Breast epithelium (tissue), 3 donors: Measurements from ENCODE around the gene ISG20.

Source experiments
- CTCF ChIP-seq, 3 donors: fragments of 450-650 bp; IDR thresholded peaks; one replicate each; pipeline ENCODE4 v1.5.1; 2016 to 2017; ENCODE audit warnings: antibody characterized with exemption in 3 of 3, mild to moderate bottlenecking in 3 of 3, moderate library complexity in 3 of 3
- POLR2A ChIP-seq: fragments of 450-650 bp; IDR thresholded peaks from one replicate; pipeline ENCODE4 v1.6.1; 2016; ENCODE audit warnings: antibody characterized with exemption, mild to moderate bottlenecking, moderate library complexity
- POLR2AphosphoS5 ChIP-seq, 3 donors: sonication (generic); formaldehyde crosslinking; IDR thresholded peaks; one replicate each; pipeline ENCODE4 v1.6.1; 2017; ENCODE audit warnings: antibody characterized with exemption in 3 of 3

GRCh38 chr15:88621789-88622604, 16.8 kb upstream of the ISG20 start:
- TF ChIP-seq CTCF (IDR thresholded peaks at IDR 0.05) (no peak), POLR2A (no peak), POLR2AphosphoS5 (IDR thresholded peaks at IDR 0.05) (no peak)
